Hepatocyte (in vitro differentiated cells): ENCODE data around the gene PLXNA2. TPM values are rescaled to one million over a fixed set of nuclear protein-coding genes. Genes with fewer than 3 reads are reported as not detected.

Source experiments
- DNase-seq: peaks from one replicate; pipeline ENCODE4 v3.0.0-alpha.2; 2016; ENCODE audit warnings: low spot score
- H2AFZ ChIP-seq: fragments of 200-600 bp; sonication (generic); 2 replicates; pipeline ENCODE4 v1.6.0; 2016; ENCODE audit warnings: antibody characterized with exemption, mild to moderate bottlenecking
- H3K27ac ChIP-seq: fragments of 200-600 bp; sonication (generic); 2 replicates; pipeline ENCODE4 v1.5.1; 2016; ENCODE audit warnings: mild to moderate bottlenecking
- H3K27me3 ChIP-seq: fragments of 200-600 bp; sonication (generic); 2 replicates; pipeline ENCODE4 v1.6.1; 2016
- H3K36me3 ChIP-seq: fragments of 200-600 bp; sonication (generic); replicated peaks from 2 replicates; pipeline ENCODE4 v1.5.1; 2016; ENCODE audit warnings: low read depth; ENCODE audit not compliant: insufficient read depth
- H3K4me1 ChIP-seq: fragments of 200-600 bp; sonication (generic); 2 replicates; pipeline ENCODE4 v1.5.1; 2016; ENCODE audit warnings: mild to moderate bottlenecking, moderate library complexity; ENCODE audit not compliant: insufficient read depth
- H3K4me2 ChIP-seq: fragments of 200-600 bp; sonication (generic); 2 replicates; pipeline ENCODE4 v1.6.0; 2016
- H3K4me3 ChIP-seq: fragments of 200-600 bp; sonication (generic); 2 replicates; pipeline ENCODE4 v1.5.1; 2016; ENCODE audit warnings: mild to moderate bottlenecking
- H3K79me2 ChIP-seq: fragments of 200-600 bp; sonication (generic); 2 replicates; pipeline ENCODE4 v1.6.0; 2017; ENCODE audit warnings: mild to moderate bottlenecking
- H3K9me2 ChIP-seq: fragments of 200-600 bp; sonication (generic); replicated peaks from 2 replicates; pipeline ENCODE4 v1.6.0; 2017; ENCODE audit warnings: mild to moderate bottlenecking; ENCODE audit not compliant: insufficient read depth
- H3K9me3 ChIP-seq: fragments of 200-600 bp; sonication (generic); 2 replicates; pipeline ENCODE4 v1.5.1; 2016; ENCODE audit warnings: low read depth, mild to moderate bottlenecking
- H4K20me1 ChIP-seq: fragments of 200-600 bp; sonication (generic); 2 replicates; pipeline ENCODE4 v1.6.0; 2016; ENCODE audit warnings: mild to moderate bottlenecking; ENCODE audit not compliant: insufficient read depth, poor library complexity, severe bottlenecking
- EZH2 ChIP-seq: fragments of 200-600 bp; sonication (generic); IDR thresholded peaks from 2 replicates; pipeline ENCODE4 v1.6.1; 2016; ENCODE audit warnings: antibody characterized with exemption, mild to moderate bottlenecking, borderline replicate concordance
- EZH2phosphoT487 ChIP-seq: fragments of 200-600 bp; sonication (generic); IDR thresholded peaks from one replicate; pipeline ENCODE4 v1.6.1; 2018; ENCODE audit warnings: antibody characterized with exemption, mild to moderate bottlenecking, low read depth, moderate library complexity; ENCODE audit not compliant: unreplicated experiment, severe bottlenecking
- WGBS: methylation state at CpG from one replicate; pipeline ENCODE4 v1.1.6; 2016; ENCODE audit warnings: low lambda C conversion rate; ENCODE audit errors: missing lambda C conversion rate; 5-methylcytosine and 5-hydroxymethylcytosine counted together
- polyA plus RNA-seq: library from polyadenylated mRNA; unstranded; fragments of >200 nt; fragmentation: Nextera tagmentation; extraction: Ambion mirVana; gene quantifications from 2 replicates; pipeline ENCODE4 v1.2.1, GENCODE V29; 2016
- total RNA-seq: library from RNA; depleted of rRNA; stranded (reverse); fragments of >200 nt; gene quantifications from 2 replicates; pipeline ENCODE4 v1.2.3, GENCODE V29; 2014
- TF ChIP-seq, protein P1 (sequence below): fragments of 200-600 bp; sonication (generic); IDR thresholded peaks from 2 replicates; pipeline ENCODE4 v1.5.1; 2016; ENCODE audit warnings: antibody characterized with exemption, mild to moderate bottlenecking; ENCODE audit not compliant: poor library complexity

Gene PLXNA2
- total and polyA plus RNA-seq, 2 experiments from 2014 or later: 9.8 to 13.1 TPM

DNA sequence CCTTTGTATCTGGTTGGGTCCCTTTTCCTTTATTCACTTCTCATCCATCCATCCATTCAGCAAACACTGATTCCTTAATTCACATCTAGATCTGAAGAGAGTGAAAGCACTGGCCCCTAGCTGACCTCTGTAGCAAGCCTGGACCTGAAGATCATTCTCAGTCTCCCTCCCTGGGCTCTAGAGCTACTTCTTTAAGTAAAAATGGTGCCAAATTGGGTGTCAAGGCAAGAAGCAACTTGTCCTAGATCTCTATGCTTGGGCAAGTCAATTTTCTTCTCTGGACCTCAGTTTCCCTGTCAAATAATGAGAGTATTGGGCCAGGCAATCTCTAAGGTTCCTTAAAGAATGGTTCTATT is 36.1 kb downstream of the PLXNA2 start:
- peaks cover 22% of the 10 kb centered on the region for H3K4me1 ChIP-seq
- no peak for TF ChIP-seq EZH2phosphoT487
- TF ChIP-seq, protein P1, sequence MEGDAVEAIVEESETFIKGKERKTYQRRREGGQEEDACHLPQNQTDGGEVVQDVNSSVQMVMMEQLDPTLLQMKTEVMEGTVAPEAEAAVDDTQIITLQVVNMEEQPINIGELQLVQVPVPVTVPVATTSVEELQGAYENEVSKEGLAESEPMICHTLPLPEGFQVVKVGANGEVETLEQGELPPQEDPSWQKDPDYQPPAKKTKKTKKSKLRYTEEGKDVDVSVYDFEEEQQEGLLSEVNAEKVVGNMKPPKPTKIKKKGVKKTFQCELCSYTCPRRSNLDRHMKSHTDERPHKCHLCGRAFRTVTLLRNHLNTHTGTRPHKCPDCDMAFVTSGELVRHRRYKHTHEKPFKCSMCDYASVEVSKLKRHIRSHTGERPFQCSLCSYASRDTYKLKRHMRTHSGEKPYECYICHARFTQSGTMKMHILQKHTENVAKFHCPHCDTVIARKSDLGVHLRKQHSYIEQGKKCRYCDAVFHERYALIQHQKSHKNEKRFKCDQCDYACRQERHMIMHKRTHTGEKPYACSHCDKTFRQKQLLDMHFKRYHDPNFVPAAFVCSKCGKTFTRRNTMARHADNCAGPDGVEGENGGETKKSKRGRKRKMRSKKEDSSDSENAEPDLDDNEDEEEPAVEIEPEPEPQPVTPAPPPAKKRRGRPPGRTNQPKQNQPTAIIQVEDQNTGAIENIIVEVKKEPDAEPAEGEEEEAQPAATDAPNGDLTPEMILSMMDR: no peak
- TF ChIP-seq EZH2: no peak
- no peak overlapping the region for H2AFZ ChIP-seq

DNA sequence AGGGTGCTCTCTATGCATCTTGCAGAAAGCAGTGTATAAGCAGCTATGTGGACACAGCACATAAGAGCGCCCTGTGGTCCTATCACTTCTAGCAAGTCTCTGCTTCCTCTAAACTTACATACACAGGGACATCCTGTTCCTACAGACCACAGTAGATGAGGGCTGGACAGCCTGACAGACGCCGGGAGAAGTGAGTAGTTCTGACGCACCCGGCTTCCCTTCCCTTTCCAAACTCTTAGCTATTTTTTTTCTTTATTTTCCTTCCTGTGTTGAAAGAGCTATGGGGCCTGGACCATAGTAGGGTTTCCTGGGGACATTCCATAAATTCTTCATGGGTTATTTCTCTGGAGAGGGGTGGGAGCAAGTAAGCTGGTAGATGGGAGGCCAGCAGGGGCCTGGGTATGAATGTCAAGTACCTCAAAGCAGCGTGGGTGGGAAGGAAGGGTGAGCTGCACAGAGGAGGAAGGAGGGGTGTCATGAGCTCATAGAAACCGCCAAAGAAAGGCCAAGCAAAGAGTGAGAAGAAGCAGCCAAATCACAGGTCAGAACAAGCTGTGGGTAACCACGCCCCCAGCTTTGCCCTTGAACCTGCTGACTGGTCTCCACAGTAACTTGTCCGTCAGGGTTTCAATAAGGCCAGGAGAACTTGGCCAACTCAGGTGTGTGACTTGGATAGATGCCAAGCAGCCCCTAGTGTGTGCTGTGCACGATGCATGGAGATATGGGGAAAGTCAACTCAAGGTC is 36.6 kb downstream of the PLXNA2 start:
- no peak overlapping the region for H2AFZ ChIP-seq

More for the DNA sequence above, 36.1 kb downstream of the PLXNA2 start:
- no peak for DNase-seq
- no peaks in the 10 kb centered on the region for H3K9me2 ChIP-seq
- H4K20me1 ChIP-seq: no peaks in the 10 kb centered on the region
- H3K4me2 ChIP-seq: no peak overlapping the region
- H3K9me3 ChIP-seq: no peaks in the 10 kb centered on the region
- peak overlapping the region; percentile 68 for H3K27ac ChIP-seq
- H3K36me3 ChIP-seq: no peaks in the 10 kb centered on the region
- H3K79me2 ChIP-seq: no peaks in the 10 kb centered on the region
- H3K4me3 ChIP-seq: no peak overlapping the region
- no peaks in the 10 kb centered on the region for H3K27me3 ChIP-seq

DNA sequence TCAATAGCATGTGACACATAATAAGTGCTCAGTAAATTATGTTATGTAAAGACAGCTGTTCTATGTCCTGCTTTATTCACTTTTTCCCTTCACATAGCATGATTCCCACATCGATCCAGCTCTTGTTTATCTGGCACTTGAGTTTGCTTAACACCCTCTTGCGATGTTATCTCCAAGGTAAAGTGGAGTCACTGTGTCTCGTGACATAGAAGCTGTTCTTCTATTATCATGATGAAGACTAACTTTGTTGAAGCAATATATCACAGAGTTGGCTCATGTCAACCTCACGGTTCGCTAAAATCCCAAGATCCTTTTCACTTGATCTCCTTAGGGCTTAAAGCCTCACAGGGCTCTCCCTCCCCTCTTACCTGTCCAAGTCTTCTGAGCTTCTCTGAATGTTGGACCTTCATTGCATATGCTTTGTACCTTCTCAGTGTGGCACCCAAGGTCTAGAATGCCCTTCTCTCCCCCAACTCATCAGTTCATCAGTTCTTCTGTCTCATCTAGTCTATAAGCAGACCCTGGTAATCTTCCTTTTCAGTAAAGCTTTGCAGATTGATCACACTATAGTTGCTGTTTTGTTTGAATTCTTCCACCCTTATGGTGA is 38.0 kb downstream of the PLXNA2 start:
- H2AFZ ChIP-seq: no peak overlapping the region
- 70% methylated on average over 5 of the region's 5 CpGs for WGBS
- TF ChIP-seq EZH2phosphoT487 (no peak), EZH2 (no peak)
- TF ChIP-seq, protein P1: no peak
- H3K36me3 ChIP-seq: no peaks in the 10 kb centered on the region
- no peak overlapping the region for H3K4me3 ChIP-seq
- H3K4me1 ChIP-seq: peaks cover 39% of the 10 kb centered on the region
- DNase-seq: no peak
- H3K9me3 ChIP-seq: no peaks in the 10 kb centered on the region
- no peaks in the 10 kb centered on the region for H3K9me2 ChIP-seq
- H3K27me3 ChIP-seq: no peaks in the 10 kb centered on the region
- peak overlapping the region; percentile 25 for H3K27ac ChIP-seq
- H3K79me2 ChIP-seq: no peaks in the 10 kb centered on the region
- no peak overlapping the region for H3K4me2 ChIP-seq
- H4K20me1 ChIP-seq: no peaks in the 10 kb centered on the region

More for the DNA sequence above, 36.6 kb downstream of the PLXNA2 start:
- 70% methylated on average over 10 of the region's 10 CpGs for WGBS
- H3K27ac ChIP-seq: peak overlapping the region; percentile 68
- H3K4me3 ChIP-seq: no peak overlapping the region
- TF ChIP-seq EZH2: no peak
- TF ChIP-seq, protein P1: no peak
- no peak for TF ChIP-seq EZH2phosphoT487
- H3K4me1 ChIP-seq: peaks cover 27% of the 10 kb centered on the region
- H3K9me3 ChIP-seq: no peaks in the 10 kb centered on the region
- no peaks in the 10 kb centered on the region for H3K79me2 ChIP-seq
- H3K27me3 ChIP-seq: no peaks in the 10 kb centered on the region
- peak; percentile 76 for DNase-seq
- H3K36me3 ChIP-seq: no peaks in the 10 kb centered on the region
- H4K20me1 ChIP-seq: no peaks in the 10 kb centered on the region
- H3K4me2 ChIP-seq: no peak overlapping the region
- no peaks in the 10 kb centered on the region for H3K9me2 ChIP-seq
